BLaER1 treated with 17β-estradiol and CSF1 and Interleukin-3, amounts not matched to agents 10 nM and 100 nM (cell line): ENCODE results near the gene SLC22A16.
A peak's percentile ranks its signal among the peaks of the same experiment; 100 is the strongest.

Experiments used
- H3K27ac ChIP-seq, 11 experiments: shearing (Covaris generic); formaldehyde crosslinking; 2 replicates each; pipeline ENCODE4 v1.8.1; 2022
- H3K27me3 ChIP-seq, 11 experiments: shearing (Covaris generic); formaldehyde crosslinking; 2 replicates each; pipeline ENCODE4 v1.8.1; 2022
- H3K36me3 ChIP-seq, 11 experiments: shearing (Covaris generic); formaldehyde crosslinking; 2 replicates each; pipeline ENCODE4 v1.8.1; 2022
- H3K4me1 ChIP-seq, 10 experiments: shearing (Covaris generic); formaldehyde crosslinking; 2 replicates each; pipeline ENCODE4 v1.8.1; 2022
- H3K4me2 ChIP-seq, 11 experiments: shearing (Covaris generic); formaldehyde crosslinking; 2 replicates each; pipeline ENCODE4 v1.8.1; 2022
- H3K4me3 ChIP-seq, 10 experiments: shearing (Covaris generic); formaldehyde crosslinking; 2 replicates each; pipeline ENCODE4 v1.8.1; 2022
- H3K9ac ChIP-seq, 11 experiments: shearing (Covaris generic); formaldehyde crosslinking; 2 replicates each; pipeline ENCODE4 v1.8.1; 2022
- H3K9me3 ChIP-seq, 11 experiments: shearing (Covaris generic); formaldehyde crosslinking; replicated peaks in 1 of 11; 2 replicates each; pipeline ENCODE4 v1.8.1; 2022
- H4K20me1 ChIP-seq, 11 experiments: shearing (Covaris generic); formaldehyde crosslinking; 2 replicates each; pipeline ENCODE4 v1.8.1; 2022
- Cebpa-rat ChIP-seq, 11 experiments: shearing (Covaris generic); IDR thresholded peaks; 2 replicates each; pipeline ENCODE4 v1.8.1; 2022

SLC22A16 gene

DNA sequence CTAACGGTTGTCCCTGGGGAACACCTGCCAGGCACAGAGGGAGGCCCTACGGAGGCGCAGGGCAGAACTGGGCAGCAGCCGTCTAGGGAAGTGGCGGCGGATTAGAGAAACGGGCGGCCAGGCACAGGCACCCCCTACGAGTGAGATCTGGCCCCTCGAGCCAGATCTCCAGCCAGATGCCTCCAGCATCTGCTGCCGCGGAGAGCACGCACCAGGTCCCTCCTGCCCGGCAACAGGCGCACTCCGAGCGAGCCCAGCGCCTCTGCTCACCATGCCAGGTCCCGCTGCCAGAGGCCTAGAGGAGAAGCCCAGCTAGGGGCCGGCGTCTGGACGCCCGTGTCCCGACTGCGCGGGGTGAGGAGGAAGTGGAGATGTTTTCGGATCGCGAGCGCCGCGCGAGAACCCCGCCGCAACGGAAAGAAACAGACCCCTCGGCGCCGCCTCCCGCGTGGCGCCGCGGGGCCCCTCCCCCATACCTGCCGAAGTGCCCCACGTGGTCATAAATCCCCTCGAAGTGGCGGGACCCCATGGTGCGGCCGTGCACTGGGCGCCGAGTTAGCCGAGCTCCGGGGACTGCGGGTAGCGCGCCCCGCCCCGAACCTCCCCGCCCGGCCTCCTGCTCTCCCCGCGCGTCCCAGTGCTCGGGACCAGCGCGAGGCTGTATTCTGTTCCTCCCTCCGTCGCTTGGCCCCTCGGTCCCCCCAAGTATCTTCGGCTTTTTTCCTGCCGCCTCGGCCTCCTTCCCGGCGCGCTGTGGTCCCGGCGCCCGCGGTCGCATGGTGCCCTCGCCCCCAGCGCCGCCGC is at the start of gene SLC22A16:
Gene SLC22A16 (minus strand): TSS at position 568 of the 804 bp plus-strand sequence. CDS start 39 bp downstream, at position 529.
- Histone ChIP-seq H3K9ac (peak within 1 kb of the TSS; percentile 79 to 100 (median 93)), H3K4me1 (peaks cover 16 to 44% (median 30%) of the 10 kb centered on the region in 10 experiments), H3K4me3 (peak within 1 kb of the TSS; percentile 61 to 78 (median 68)), H3K4me2 (peak within 1 kb of the TSS; percentile 77 to 96 (median 87)), H3K9me3 (peaks cover 7 to 60% (median 48%) of the 10 kb centered on the region in 11 experiments; a peak in 20 of 22 replicates), H3K27ac (peak within 1 kb of the TSS; percentile 64 to 100 (median 96)), H3K36me3 (peaks cover 0 to 43% (median 25%) of the 10 kb centered on the region in 11 experiments; a peak in 14 of 22 replicates), H3K27me3 (no peaks in the 10 kb centered on the region), H4K20me1 (no peaks in the 10 kb centered on the region)
- TF ChIP-seq Cebpa-rat (IDR thresholded peaks at IDR 0.05): no peak

- no peak for TF ChIP-seq Cebpa-rat (IDR thresholded peaks at IDR 0.05)
- Histone ChIP-seq H3K4me1 (peaks cover 13 to 38% (median 19%) of the 10 kb centered on the region in 10 experiments), H3K36me3 (no peaks in the 10 kb centered on the region), H3K27me3 (no peaks in the 10 kb centered on the region), H3K9ac (no peak overlapping the region), H3K9me3 (peaks cover 4 to 26% (median 13%) of the 10 kb centered on the region in 11 experiments; a peak in 16 of 22 replicates), H3K4me3 (no peak overlapping the region), H4K20me1 (no peaks in the 10 kb centered on the region), H3K4me2 (no peak overlapping the region), H3K27ac (no peak overlapping the region)
Measured at GRCh38 chr6:110525001-110525400, 48.6 kb upstream of the SLC22A16 start.

DNA sequence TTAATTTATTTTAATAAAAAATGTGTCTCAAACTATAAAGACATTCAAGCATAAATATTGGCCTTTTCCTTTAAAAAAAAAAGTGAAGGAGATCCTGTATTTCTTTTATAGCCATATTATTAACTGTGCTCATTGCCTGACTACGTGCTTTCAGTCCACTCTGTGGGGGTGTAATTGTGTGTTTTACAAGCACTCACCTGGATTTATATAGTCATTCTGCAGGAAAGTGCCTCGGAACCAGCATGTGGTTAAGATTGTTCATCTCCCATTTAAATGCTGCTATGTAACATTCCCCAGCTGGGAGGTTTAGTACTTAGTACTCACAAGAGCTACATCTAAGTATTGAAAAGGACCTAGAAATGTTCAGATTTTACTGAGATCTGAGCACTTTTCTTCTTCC is 47.9 kb upstream of the SLC22A16 start:
- Histone ChIP-seq H3K27me3 (no peaks in the 10 kb centered on the region), H4K20me1 (no peaks in the 10 kb centered on the region), H3K4me3 (no peak overlapping the region), H3K9me3 (peaks cover 4 to 26% (median 13%) of the 10 kb centered on the region in 11 experiments; a peak in 16 of 22 replicates), H3K4me1 (peaks cover 7 to 31% (median 12%) of the 10 kb centered on the region in 10 experiments), H3K36me3 (no peaks in the 10 kb centered on the region), H3K4me2 (no peak overlapping the region), H3K27ac (no peak overlapping the region), H3K9ac (no peak overlapping the region)
- no peak for TF ChIP-seq Cebpa-rat (IDR thresholded peaks at IDR 0.05)

DNA sequence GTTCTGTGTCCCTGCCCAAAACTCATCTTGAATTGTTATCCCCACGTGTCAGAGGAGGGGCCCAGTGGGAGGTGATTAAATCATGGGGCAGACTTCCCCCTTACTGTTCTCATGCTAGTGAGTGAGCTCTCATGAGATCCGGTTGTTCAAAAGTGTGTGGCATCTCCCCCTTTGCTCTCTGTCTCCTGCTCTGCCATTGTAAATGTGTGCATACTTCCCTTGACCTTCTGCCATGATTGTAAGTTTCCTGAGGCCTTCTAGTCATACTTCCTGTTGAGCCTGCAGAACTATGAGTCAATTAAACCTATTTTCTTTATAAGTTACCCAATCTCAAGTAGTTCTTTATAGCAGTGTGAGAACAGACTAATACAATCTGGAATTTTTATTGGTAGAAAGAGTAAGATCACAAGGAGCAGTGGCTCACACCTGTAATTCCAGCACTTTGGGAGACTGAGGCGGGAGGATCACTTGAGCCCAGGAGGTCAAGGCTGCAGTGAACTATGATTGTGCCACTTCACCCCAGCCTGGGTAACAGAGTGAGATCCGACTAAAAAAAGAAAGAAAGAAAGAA is 47.1 kb upstream of the SLC22A16 start:
- no peaks in the 10 kb centered on the region for H4K20me1 ChIP-seq
- H3K27me3 ChIP-seq: no peaks in the 10 kb centered on the region
- H3K27ac ChIP-seq: no peak overlapping the region
- H3K4me2 ChIP-seq: no peak overlapping the region; a peak in 1 of 22 replicates
- peaks cover 4 to 26% (median 13%) of the 10 kb centered on the region in 11 experiments; a peak in 16 of 22 replicates for H3K9me3 ChIP-seq
- TF ChIP-seq Cebpa-rat (IDR thresholded peaks at IDR 0.05): no peak
- no peak overlapping the region for H3K4me3 ChIP-seq
- no peak overlapping the region for H3K9ac ChIP-seq
- no peaks in the 10 kb centered on the region for H3K36me3 ChIP-seq
- H3K4me1 ChIP-seq: peaks cover 0 to 23% (median 4%) of the 10 kb centered on the region in 10 experiments; a peak in 14 of 20 replicates

DNA sequence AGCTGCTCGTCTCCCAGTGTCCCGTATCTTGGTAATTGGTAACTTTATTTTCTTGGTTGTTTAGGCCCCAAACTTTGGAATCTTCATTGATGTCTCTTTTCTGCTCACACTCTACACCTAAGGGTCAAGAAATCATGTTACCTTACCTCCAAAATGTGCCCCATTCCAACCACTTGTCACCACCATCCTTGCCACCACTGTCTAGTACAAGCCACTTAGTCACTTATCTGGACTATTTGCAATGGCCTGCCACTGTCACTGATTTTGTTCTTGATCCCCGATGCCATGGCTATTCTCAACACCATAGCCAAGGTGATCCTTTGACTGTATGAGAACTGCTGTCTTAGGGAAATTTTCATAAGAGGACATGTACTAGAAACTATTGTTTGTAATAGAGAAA is 46.0 kb upstream of the SLC22A16 start:
- Histone ChIP-seq H3K4me3 (no peak overlapping the region), H3K9me3 (peaks cover 4 to 26% (median 13%) of the 10 kb centered on the region in 11 experiments; a peak in 16 of 22 replicates), H4K20me1 (no peaks in the 10 kb centered on the region), H3K4me2 (no peak overlapping the region), H3K4me1 (peaks cover 0 to 12% (median 0%) of the 10 kb centered on the region in 10 experiments; a peak in 6 of 20 replicates), H3K36me3 (no peaks in the 10 kb centered on the region), H3K27ac (no peak overlapping the region), H3K27me3 (no peaks in the 10 kb centered on the region), H3K9ac (no peak overlapping the region)
- no peak for TF ChIP-seq Cebpa-rat (IDR thresholded peaks at IDR 0.05)

DNA sequence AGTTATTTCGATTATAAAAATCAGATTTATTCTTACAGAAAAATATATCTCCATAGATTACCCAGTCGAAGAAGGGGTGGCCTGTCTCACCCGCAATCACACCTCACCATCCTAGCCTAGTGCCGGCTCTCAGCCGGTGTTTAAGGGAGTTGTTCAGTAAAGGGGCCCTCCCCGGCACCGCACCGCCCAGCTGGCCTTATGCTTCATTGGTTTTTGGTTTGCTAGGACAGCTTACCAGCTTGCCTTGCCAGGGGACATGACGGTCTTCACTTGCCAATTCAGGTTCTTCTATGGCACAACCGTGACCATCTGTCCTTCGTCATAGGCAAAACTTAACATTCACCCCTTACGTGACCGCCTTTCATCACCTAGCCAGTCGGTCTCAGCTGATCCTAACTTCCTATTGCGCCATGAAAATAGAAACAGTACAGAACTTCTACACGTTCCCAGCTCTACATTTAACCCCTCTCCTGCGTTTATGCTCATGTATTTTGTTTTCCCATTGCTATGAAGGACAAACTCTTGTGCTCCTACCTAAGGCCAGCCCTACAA is 44.7 kb upstream of the SLC22A16 start:
- no peak overlapping the region for H3K4me2 ChIP-seq
- H3K4me1 ChIP-seq: peaks cover 0 to 4% (median 0%) of the 10 kb centered on the region in 10 experiments; a peak in 2 of 20 replicates
- H3K4me3 ChIP-seq: no peak overlapping the region
- no peak overlapping the region for H3K9ac ChIP-seq
- H3K36me3 ChIP-seq: no peaks in the 10 kb centered on the region
- TF ChIP-seq Cebpa-rat (IDR thresholded peaks at IDR 0.05): no peak
- no peaks in the 10 kb centered on the region for H3K27me3 ChIP-seq
- H3K9me3 ChIP-seq: peaks cover 4 to 23% (median 12%) of the 10 kb centered on the region in 11 experiments; a peak in 16 of 22 replicates
- no peak overlapping the region for H3K27ac ChIP-seq
- H4K20me1 ChIP-seq: no peaks in the 10 kb centered on the region

GRCh38 chr6:110520209-110520965 is 44.0 kb upstream of the SLC22A16 start:
- no peaks in the 10 kb centered on the region for H3K27me3 ChIP-seq
- no peak for TF ChIP-seq Cebpa-rat (IDR thresholded peaks at IDR 0.05)

GRCh38 chr6:110517601-110518281 is 41.3 kb upstream of the SLC22A16 start:
- H3K4me1 ChIP-seq: peaks cover 0 to 11% (median 0%) of the 10 kb centered on the region in 10 experiments; a peak in 3 of 20 replicates
- H3K9ac ChIP-seq: no peak overlapping the region
- H3K27me3 ChIP-seq: no peaks in the 10 kb centered on the region
- no peaks in the 10 kb centered on the region for H3K36me3 ChIP-seq
- TF ChIP-seq Cebpa-rat (IDR thresholded peaks at IDR 0.05): no peak
- H3K9me3 ChIP-seq: no peaks in the 10 kb centered on the region
- H3K27ac ChIP-seq: no peak overlapping the region
- no peak overlapping the region for H3K4me3 ChIP-seq
- H4K20me1 ChIP-seq: no peaks in the 10 kb centered on the region
- H3K4me2 ChIP-seq: no peak overlapping the region

More at GRCh38 chr6:110520209-110520965, 44.0 kb upstream of the SLC22A16 start:
- Histone ChIP-seq H3K4me2 (no peak overlapping the region), H3K36me3 (no peaks in the 10 kb centered on the region), H3K27ac (no peak overlapping the region), H3K9me3 (peaks cover under 1 to 16% (median 5%) of the 10 kb centered on the region in 11 experiments; a peak in 14 of 22 replicates), H4K20me1 (no peaks in the 10 kb centered on the region), H3K4me1 (peaks cover 0 to 4% (median 0%) of the 10 kb centered on the region in 10 experiments; a peak in 1 of 20 replicates), H3K4me3 (no peak overlapping the region), H3K9ac (no peak overlapping the region)
